ENCODE data around the gene TIMM10B. TPM values are rescaled to one million over a fixed set of nuclear protein-coding genes. Genes with fewer than 3 reads are reported as not detected.

Gene TIMM10B
- total and polyA plus RNA-seq, 2 of the 4 experiments (the other 2 are of a cell fraction), result 24.7 to 27.1 TPM

DNA sequence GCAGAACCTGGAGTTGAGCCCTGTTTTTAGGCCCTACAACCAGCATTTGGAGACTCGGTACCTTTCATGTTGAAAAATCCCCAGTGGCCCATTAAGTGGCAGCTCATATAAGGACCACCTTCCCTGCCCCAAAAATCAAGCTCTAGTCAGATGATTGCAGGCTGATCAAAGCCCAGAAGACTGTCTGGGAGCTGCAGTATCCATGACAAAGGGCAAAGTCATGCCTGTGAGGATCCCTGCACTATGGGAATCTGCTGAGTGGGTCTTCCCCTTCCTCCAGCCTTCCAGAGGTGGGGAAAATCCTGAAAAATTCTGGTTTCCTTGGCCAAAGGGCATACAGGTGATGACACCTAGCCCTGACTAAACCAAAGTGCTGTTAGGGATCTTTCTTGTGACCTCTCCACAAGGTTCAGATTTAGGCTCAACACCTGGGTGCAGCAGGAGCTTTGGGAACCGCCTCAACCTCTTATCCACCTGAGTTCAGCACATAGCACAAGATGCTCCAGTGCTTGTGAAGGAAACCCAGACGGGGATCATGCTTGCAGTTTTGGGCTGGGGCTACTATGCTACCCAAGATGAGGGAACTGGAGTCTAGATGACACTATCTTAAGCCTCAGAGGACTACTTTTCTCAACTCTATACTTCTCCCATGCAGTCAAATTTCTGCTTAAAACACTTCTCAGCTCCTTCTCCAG is 6.3 kb upstream of the TIMM10B start:
- peaks cover 29% of the 10 kb centered on the region for H3K36me3 ChIP-seq (ENCODE audit: control insufficient read depth, insufficient read depth, low read length)
- peak overlapping the region; percentile 70 for H2AK9ac ChIP-seq (replicated peaks; ENCODE audit: low read depth, low read length, poor library complexity)
- H2BK120ac ChIP-seq (ENCODE audit: low read depth, low read length), result no peak overlapping the region
- peaks cover 6% of the 10 kb centered on the region for H3K4me1 ChIP-seq (ENCODE audit: control insufficient read depth, insufficient read depth, low read length)
- no peak overlapping the region for H2BK15ac ChIP-seq (ENCODE audit: low read depth, low read length)
- POLR2A ChIA-PET (ENCODE audit: unreplicated experiment), result interaction anchor here (0.6 kb wide), 1 partner anchor 282 kb away, joined by 3 read pairs; no protein-coding TSS in a partner anchor
- H3K14ac ChIP-seq (replicated peaks; ENCODE audit: low read depth, low read length), result no peak overlapping the region
- H2BK20ac ChIP-seq (ENCODE audit: low read depth, low read length), result no peak overlapping the region
- intact Hi-C loops (cut with micrococcal nuclease), result loop anchor here (1.0 kb wide), 1 partner anchor 137 kb away; the partner anchor contains the start of gene TAF10
- H3K27ac ChIP-seq (ENCODE audit: insufficient read depth, low read length), result peak overlapping the region; percentile 0; the same call in 1 of the 2 replicates
- CTCF ChIA-PET, result interaction anchor here (0.6 to 0.8 kb wide), 2 partner anchors 96 to 220 kb away, joined by 4 read pairs; no protein-coding TSS in a partner anchor
- TF ChIP-seq ELK1 (IDR thresholded peaks at IDR 0.05; ENCODE audit: borderline replicate concordance, low read depth, low read length), result no peak
- TF ChIP-seq MAFK (IDR thresholded peaks at IDR 0.05; ENCODE audit: low read depth, low read length), result peak; percentile 4; the same call in 1 of the 2 replicates
- dilution Hi-C loops (cut with HindIII; ENCODE audit: low sequenced_read_pairs, unreplicated experiment), result no loop called here
- H2AFZ ChIP-seq (replicated peaks; ENCODE audit: low read length, poor library complexity), result no peak overlapping the region
- H2BK5ac ChIP-seq (ENCODE audit: low read depth, low read length, poor library complexity, severe bottlenecking), result no peak overlapping the region
- peak overlapping the region; percentile 33; the same call in 1 of the 2 replicates for H2AK5ac ChIP-seq (ENCODE audit: low read depth, low read length)
- BruUV-seq (replicated peaks), result no TSS peak
- DNase-seq (peak; percentile 6), ATAC-seq (ENCODE audit: low read depth) (no peak)
- H4K20me1 ChIP-seq (ENCODE audit: insufficient read depth, low read length), result no peaks in the 10 kb centered on the region
- H3K23ac ChIP-seq (ENCODE audit: low read depth, low read length), result peak overlapping the region; percentile 25
- peaks cover 11% of the 10 kb centered on the region for H3K9me1 ChIP-seq (ENCODE audit: insufficient read depth, low read length)
- in situ Hi-C loops (cut with MboI; ENCODE audit: low sequenced_read_pairs), result no loop called here
- 83% methylated on average over 1 of the region's 3 CpGs; no CpG with 5 or more reads in 1 of the 2 experiments for WGBS, 2 experiments (ENCODE audit: extremely low coverage in 2 of 2, insufficient read length in 1 of 2)
- peak overlapping the region; percentile 68; the same call in 1 of the 2 replicates for H3K4ac ChIP-seq (ENCODE audit: low read depth, low read length)
- H3K4me2 ChIP-seq (ENCODE audit: low read depth, low read length), result peak overlapping the region; percentile 92; the same call in 1 of the 2 replicates
- peak overlapping the region; percentile 34 for H4K5ac ChIP-seq (ENCODE audit: low read depth, low read length)
- no peak overlapping the region for H3K4me3 ChIP-seq (ENCODE audit: insufficient read depth, low read depth, low read length)
- H4K91ac ChIP-seq (ENCODE audit: insufficient read depth, low read depth, low read length), result no peak overlapping the region
- peaks cover 25 to 69% of the 10 kb centered on the region in 2 experiments; a peak in 3 of 4 replicates for H3K79me1 ChIP-seq (ENCODE audit: low read depth in 1 of 2, low read length in 2 of 2)
- H3K9me3 ChIP-seq (ENCODE audit: control insufficient read depth, insufficient read depth, low read length), result no peaks in the 10 kb centered on the region
- H3K9ac ChIP-seq (ENCODE audit: low read depth, low read length), result peak overlapping the region; percentile 82; the same call in 1 of the 2 replicates
- no peaks in the 10 kb centered on the region for H3K27me3 ChIP-seq (ENCODE audit: control insufficient read depth, insufficient read depth, low read length)
- H4K8ac ChIP-seq (ENCODE audit: low read depth in 2 of 2, low read length in 2 of 2), result peak overlapping the region; percentile 55 to 87
- no peak overlapping the region for H3K18ac ChIP-seq (ENCODE audit: low read depth, low read length)
- H3K56ac ChIP-seq (ENCODE audit: extremely low read depth, insufficient read depth, low read length), result peak overlapping the region; percentile 63; the same call in 1 of the 2 replicates

Measured in IMR-90 (cell line).